AG04449 (cell line): Measurements from ENCODE around the gene LEF1.

Experiments
- CTCF ChIA-PET: fragments of 350-600 bp; formaldehyde crosslinking; extraction: SDS; loops from one replicate; lab custom pipeline; 2021; ENCODE audit warnings: antibody characterized with exemption; lab: Yijun Ruan, JAX
- POLR2A ChIA-PET: fragments of 400-600, 350-600 bp; formaldehyde crosslinking; extraction: SDS; loops from one replicate; lab custom pipeline; 2020; ENCODE audit warnings: antibody characterized with exemption, inconsistent platforms; lab: Yijun Ruan, JAX
- DNase-seq: peaks from one replicate; pipeline ENCODE4 v3.0.0-alpha.2; 2010; ENCODE audit warnings: low read depth, low spot score
- H3K4me3 ChIP-seq: 2 replicates; pipeline ENCODE4 v1.5.1; 2011; ENCODE audit warnings: low read depth, mild to moderate bottlenecking, control low read depth, low read length
- CTCF ChIP-seq: IDR thresholded peaks from one replicate; pipeline ENCODE4 v1.5.1; 2011; ENCODE audit warnings: mild to moderate bottlenecking, moderate library complexity, low read length, control low read depth, inconsistent platforms; ENCODE audit not compliant: insufficient read depth; ENCODE audit errors: missing control alignments

Gene LEF1

DNA sequence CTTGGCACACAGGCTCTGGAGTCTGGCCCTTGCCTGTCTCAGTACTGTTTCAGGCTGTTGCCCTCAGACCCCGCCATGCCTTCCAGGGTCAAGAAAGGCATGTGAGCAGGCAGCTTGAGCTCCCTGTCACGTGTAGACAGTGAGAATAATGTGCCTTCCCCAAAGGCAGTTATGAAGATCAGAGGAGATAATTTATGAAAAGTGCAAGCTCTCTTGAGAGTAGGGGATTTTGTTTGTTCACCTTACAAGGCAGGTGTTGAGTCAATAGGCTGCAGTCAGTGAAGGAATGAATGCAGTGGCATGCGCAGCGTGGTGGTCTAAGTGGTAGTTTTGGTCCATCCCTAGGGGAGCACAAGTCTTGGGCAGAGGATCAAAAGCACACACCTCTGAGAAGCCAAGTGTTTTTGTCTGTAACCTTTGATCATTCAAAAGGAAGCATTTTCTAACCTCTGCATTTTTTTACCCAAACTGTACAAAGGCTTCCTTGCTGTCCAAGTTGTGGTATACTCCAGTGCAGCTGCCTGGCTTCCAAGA lies 164.7 kb downstream of the LEF1 start:
- ChIA-PET CTCF (no interaction called here), POLR2A (no interaction called here)
- H3K4me3 ChIP-seq, result no peak overlapping the region
- no peak for DNase-seq
- TF ChIP-seq CTCF, result no peak

GRCh38 chr4:108001540-108002135 lies 167.1 kb downstream of the LEF1 start:
- ChIA-PET CTCF (interaction anchor here (3.3 kb wide), 1 partner anchor 17 kb away, joined by 20 read pairs; no protein-coding TSS in a partner anchor), POLR2A (no interaction called here)
- no peak overlapping the region for H3K4me3 ChIP-seq
- DNase-seq, result no peak
- TF ChIP-seq CTCF, result no peak

DNA sequence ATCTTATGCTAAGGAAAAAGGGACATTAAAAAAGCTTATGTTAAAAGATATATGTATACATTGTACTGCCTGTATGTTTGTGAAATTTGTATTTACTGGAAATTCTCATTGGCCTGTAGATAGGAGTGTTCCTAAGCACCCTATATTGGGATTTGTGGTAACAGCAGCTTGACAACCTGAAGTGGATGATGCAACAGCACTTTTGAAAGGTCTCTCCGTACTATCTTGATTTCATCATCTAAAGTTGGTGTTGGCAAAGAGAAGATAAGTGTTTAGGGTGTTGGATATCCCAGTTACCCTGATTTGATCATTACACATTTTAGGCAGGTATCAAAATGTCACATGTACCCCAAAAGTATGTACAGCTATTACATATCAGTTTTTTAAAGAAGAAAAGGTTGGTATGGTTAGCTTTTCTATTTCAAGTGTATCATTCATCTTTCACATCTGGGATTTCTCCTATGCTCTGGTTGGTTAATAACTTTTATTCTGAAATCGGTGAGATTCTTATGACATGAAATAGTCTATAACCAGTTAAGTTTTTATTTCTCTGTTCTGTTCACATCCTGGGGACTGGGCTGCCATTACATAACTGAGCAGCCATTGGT lies 168.7 kb downstream of the LEF1 start:
- DNase-seq, result no peak
- POLR2A ChIA-PET, result interaction anchor here (0.6 kb wide), 1 partner anchor 479 kb away, joined by 4 read pairs; no protein-coding TSS in a partner anchor
- CTCF ChIA-PET, result interaction anchor here (0.9 to 3.3 kb wide), 3 partner anchors 9 to 19 kb away, joined by 4 to 20 read pairs (median 4); no protein-coding TSS in a partner anchor
- no peak for TF ChIP-seq CTCF
- H3K4me3 ChIP-seq, result no peak overlapping the region

- POLR2A ChIA-PET, result no interaction called here
- no peak overlapping the region for H3K4me3 ChIP-seq
- CTCF ChIA-PET, result interaction anchor here (1.2 to 1.4 kb wide), 2 partner anchors 21 kb away, joined by 3 to 5 read pairs; no protein-coding TSS in a partner anchor
- DNase-seq, result no peak
- TF ChIP-seq CTCF, result no peak
These were observed 170.9 kb downstream of the LEF1 start for GRCh38 chr4:107997794-107998193.
